Measurements from ENCODE around the gene TERT.

TERT gene

DNA sequence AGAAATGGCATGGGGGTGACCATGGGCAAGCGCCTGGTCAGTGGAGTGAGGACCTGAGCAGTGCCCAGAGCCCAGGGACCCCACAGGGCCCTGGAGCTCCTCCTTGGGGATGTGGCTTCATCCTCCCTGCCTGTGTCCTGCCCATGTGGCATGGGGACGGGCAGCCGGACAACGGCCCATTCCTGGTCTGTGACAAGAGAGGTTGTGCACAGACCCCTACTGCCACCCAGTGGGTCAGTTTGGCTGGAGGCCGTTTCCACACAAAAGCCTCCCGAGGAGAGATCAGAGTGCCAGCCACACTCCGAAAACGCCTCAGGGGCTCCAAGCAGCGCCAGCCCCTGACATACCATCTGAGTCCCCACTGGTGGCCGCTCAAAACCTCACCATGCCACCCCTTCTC, 49.9 kb downstream of the TERT start:
- DNase-seq (ENCODE audit: insufficient read length, low spot score) (no peak), FAIRE-seq (no peak)
- TF ChIP-seq CTCF (IDR thresholded peaks at IDR 0.05; ENCODE audit: insufficient read depth, missing control alignments), result no peak

- TF ChIP-seq CTCF (IDR thresholded peaks at IDR 0.05; ENCODE audit: insufficient read depth, missing control alignments), result no peak
- FAIRE-seq (no peak), DNase-seq (ENCODE audit: insufficient read length, low spot score) (no peak)
Measured at GRCh38 chr5:1244255-1244654, 50.6 kb downstream of the TERT start.

DNA sequence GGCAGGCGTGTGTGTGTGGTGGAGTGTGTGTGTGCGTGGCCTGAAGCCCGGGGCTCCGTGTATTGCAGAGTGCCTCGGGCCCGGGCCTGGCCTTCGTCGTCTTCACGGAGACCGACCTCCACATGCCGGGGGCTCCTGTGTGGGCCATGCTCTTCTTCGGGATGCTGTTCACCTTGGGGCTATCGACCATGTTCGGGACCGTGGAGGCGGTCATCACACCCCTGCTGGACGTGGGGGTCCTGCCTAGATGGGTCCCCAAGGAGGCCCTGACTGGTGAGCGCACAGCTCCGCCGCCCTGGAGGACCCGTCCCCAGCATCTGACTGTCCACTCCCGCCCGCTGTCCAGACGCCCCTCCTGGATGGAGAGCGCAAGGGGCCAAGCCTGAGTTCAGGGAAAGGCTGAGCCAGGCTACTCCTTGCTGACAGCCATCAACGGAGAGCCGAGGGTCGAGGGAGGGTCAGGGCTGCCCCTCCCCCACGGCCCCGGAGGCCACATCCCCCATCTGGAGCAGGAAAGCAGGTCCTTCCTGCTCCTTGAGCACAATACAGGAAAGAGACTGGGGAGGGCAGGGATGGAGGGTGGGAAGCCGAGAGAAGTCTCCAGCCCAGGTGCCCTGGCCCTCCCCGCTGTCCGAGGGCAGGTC, 51.3 kb downstream of the TERT start:
- no peak for FAIRE-seq
- DNase-seq (ENCODE audit: insufficient read length, low spot score), result no peak
- no peak for TF ChIP-seq CTCF (IDR thresholded peaks at IDR 0.05; ENCODE audit: insufficient read depth, missing control alignments)

DNA sequence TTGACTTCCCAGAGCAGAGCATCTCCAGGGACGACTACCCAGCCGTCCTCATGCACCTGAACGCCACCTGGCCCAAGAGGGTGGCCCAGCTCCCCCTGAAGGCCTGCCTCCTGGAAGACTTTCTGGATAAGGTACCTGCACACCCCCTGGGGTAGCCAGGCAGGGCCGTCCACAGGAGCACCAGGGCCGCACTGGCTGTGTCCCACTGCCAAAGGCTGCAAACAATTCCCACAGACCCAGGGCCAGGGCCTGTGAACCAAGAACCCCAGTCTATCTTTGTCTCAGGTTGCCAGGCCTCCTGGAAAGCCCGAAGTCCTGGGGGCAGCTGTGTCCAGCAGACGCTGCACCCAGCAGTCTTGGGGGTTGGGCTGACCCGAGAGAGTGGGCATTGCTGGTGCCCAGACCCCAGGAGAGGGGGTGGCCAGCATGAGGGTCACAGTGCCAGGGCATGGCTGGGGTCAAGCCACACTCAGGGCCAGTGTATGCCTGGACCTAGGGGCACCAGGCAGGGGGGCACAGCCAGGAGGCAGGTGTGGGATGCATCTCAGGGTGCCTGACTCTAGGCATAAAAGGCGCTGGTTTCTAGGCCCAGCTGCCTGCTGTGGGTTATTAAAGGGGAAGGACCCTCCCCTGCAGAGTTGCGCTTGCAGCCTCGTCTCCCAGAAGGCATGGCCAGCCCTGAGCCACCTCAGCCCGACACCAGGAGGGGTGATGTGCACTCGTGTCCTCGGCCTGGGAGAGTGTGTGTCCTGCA, 52.0 kb downstream of the TERT start:
- FAIRE-seq (no peak), DNase-seq (ENCODE audit: insufficient read length, low spot score) (no peak)
- TF ChIP-seq CTCF (IDR thresholded peaks at IDR 0.05; ENCODE audit: insufficient read depth, missing control alignments), result no peak

- no peak for TF ChIP-seq CTCF (IDR thresholded peaks at IDR 0.05; ENCODE audit: insufficient read depth, missing control alignments)
- no peak for DNase-seq (ENCODE audit: insufficient read length, low spot score)
- FAIRE-seq, result no peak
Measured at GRCh38 chr5:1241509-1242080, 53.3 kb downstream of the TERT start.

- TF ChIP-seq CTCF (IDR thresholded peaks at IDR 0.05; ENCODE audit: insufficient read depth, missing control alignments), result no peak
- DNase-seq (ENCODE audit: insufficient read length, low spot score), result no peak
- no peak for FAIRE-seq
Measured at GRCh38 chr5:1240496-1241260, 54.2 kb downstream of the TERT start.
